ENCODE results near the gene PTPRD. TPM values are rescaled to one million over a fixed set of nuclear protein-coding genes. Genes with fewer than 3 reads are reported as not detected.

The PTPRD gene
- total RNA-seq, 1 experiment from 2014 or later, result not detected

- no TSS peak for BruUV-seq (replicated peaks)
These were observed 662.8 kb downstream of the PTPRD start for GRCh38 chr9:9949978-9950377.

DNA sequence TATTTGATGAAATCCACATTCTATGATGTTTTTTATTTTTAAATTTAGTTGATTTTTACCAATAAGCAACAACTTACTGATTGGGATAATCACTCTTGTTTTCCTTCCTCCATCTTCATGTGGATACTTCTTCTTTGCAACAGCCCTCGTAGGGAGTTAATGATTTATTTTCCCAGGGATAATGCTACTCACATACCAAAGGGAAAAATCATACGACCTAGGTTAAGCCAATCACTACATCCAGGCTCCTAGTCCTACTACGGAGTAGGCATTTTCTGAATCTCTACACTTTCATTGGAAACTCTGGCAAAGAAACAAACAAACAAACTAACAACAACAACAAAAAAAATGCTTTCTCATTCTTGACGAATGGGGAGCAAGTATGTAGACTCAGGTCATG, 663.4 kb downstream of the PTPRD start:
- no peaks in the 10 kb centered on the region for H3K4me1 ChIP-seq (ENCODE audit: control insufficient read depth, insufficient read depth, low read length)
- intact Hi-C loops (cut with micrococcal nuclease; ENCODE audit: unreplicated experiment), result loop anchor here (10.0 kb wide), 1 partner anchor 345 kb away; no protein-coding TSS in a partner anchor

More at GRCh38 chr9:9949978-9950377, 662.8 kb downstream of the PTPRD start:
- ATAC-seq (no peak), DNase-seq (ENCODE audit: low read depth, low spot score) (no peak)
- Histone ChIP-seq H3K4me3 (ENCODE audit: low read depth in 2 of 2, low read length in 2 of 2) (no peak overlapping the region), H3K36me3 (ENCODE audit: control insufficient read depth, insufficient read depth, low read length) (no peaks in the 10 kb centered on the region), H3K27me3 (ENCODE audit: control insufficient read depth, insufficient read depth, low read length) (no peaks in the 10 kb centered on the region), H3K27ac (ENCODE audit: low read length) (no peak overlapping the region), H3K9me3 (ENCODE audit: control insufficient read depth, insufficient read depth, low read depth, low read length) (no peaks in the 10 kb centered on the region), H3K4me1 (ENCODE audit: control insufficient read depth, insufficient read depth, low read length) (no peaks in the 10 kb centered on the region)
- ChIA-PET CTCF (no interaction called here), POLR2A (no interaction called here)
- TF ChIP-seq, protein P1, sequence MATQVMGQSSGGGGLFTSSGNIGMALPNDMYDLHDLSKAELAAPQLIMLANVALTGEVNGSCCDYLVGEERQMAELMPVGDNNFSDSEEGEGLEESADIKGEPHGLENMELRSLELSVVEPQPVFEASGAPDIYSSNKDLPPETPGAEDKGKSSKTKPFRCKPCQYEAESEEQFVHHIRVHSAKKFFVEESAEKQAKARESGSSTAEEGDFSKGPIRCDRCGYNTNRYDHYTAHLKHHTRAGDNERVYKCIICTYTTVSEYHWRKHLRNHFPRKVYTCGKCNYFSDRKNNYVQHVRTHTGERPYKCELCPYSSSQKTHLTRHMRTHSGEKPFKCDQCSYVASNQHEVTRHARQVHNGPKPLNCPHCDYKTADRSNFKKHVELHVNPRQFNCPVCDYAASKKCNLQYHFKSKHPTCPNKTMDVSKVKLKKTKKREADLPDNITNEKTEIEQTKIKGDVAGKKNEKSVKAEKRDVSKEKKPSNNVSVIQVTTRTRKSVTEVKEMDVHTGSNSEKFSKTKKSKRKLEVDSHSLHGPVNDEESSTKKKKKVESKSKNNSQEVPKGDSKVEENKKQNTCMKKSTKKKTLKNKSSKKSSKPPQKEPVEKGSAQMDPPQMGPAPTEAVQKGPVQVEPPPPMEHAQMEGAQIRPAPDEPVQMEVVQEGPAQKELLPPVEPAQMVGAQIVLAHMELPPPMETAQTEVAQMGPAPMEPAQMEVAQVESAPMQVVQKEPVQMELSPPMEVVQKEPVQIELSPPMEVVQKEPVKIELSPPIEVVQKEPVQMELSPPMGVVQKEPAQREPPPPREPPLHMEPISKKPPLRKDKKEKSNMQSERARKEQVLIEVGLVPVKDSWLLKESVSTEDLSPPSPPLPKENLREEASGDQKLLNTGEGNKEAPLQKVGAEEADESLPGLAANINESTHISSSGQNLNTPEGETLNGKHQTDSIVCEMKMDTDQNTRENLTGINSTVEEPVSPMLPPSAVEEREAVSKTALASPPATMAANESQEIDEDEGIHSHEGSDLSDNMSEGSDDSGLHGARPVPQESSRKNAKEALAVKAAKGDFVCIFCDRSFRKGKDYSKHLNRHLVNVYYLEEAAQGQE (IDR thresholded peaks at IDR 0.05; ENCODE audit: insufficient read depth in 1 of 2, low read depth in 2 of 2, low read length in 1 of 2), result no peak
- TF ChIP-seq TCF7L2 (IDR thresholded peaks at IDR 0.05; ENCODE audit: low read depth, low read length), result no peak
- no peak for TF ChIP-seq SIN3A (IDR thresholded peaks at IDR 0.05; ENCODE audit: borderline replicate concordance, insufficient read depth, low read depth, low read length)
- TF ChIP-seq POLR2AphosphoS5 (IDR thresholded peaks at IDR 0.05; ENCODE audit: low read depth, low read length), result no peak
- TF ChIP-seq, protein P2, sequence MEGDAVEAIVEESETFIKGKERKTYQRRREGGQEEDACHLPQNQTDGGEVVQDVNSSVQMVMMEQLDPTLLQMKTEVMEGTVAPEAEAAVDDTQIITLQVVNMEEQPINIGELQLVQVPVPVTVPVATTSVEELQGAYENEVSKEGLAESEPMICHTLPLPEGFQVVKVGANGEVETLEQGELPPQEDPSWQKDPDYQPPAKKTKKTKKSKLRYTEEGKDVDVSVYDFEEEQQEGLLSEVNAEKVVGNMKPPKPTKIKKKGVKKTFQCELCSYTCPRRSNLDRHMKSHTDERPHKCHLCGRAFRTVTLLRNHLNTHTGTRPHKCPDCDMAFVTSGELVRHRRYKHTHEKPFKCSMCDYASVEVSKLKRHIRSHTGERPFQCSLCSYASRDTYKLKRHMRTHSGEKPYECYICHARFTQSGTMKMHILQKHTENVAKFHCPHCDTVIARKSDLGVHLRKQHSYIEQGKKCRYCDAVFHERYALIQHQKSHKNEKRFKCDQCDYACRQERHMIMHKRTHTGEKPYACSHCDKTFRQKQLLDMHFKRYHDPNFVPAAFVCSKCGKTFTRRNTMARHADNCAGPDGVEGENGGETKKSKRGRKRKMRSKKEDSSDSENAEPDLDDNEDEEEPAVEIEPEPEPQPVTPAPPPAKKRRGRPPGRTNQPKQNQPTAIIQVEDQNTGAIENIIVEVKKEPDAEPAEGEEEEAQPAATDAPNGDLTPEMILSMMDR (IDR thresholded peaks at IDR 0.05), result no peak
- in situ Hi-C loops (cut with HindIII; ENCODE audit: low pct_unique_long_range_greater_than_20kb, low sequenced_read_pairs), result no loop called here
- intact Hi-C loops (cut with micrococcal nuclease; ENCODE audit: unreplicated experiment), result loop anchor here (10.0 kb wide), 1 partner anchor 345 kb away; no protein-coding TSS in a partner anchor

More for the DNA sequence above, 663.4 kb downstream of the PTPRD start:
- ATAC-seq (no peak), DNase-seq (ENCODE audit: low read depth, low spot score) (no peak)
- in situ Hi-C loops (cut with HindIII; ENCODE audit: low pct_unique_long_range_greater_than_20kb, low sequenced_read_pairs), result no loop called here
- TF ChIP-seq, protein P2 (IDR thresholded peaks at IDR 0.05), result no peak
- no peak for TF ChIP-seq SIN3A (IDR thresholded peaks at IDR 0.05; ENCODE audit: borderline replicate concordance, insufficient read depth, low read depth, low read length)
- TF ChIP-seq TCF7L2 (IDR thresholded peaks at IDR 0.05; ENCODE audit: low read depth, low read length), result no peak
- no peak for TF ChIP-seq POLR2AphosphoS5 (IDR thresholded peaks at IDR 0.05; ENCODE audit: low read depth, low read length)
- TF ChIP-seq, protein P1 (IDR thresholded peaks at IDR 0.05; ENCODE audit: insufficient read depth in 1 of 2, low read depth in 2 of 2, low read length in 1 of 2), result no peak
- POLR2A ChIA-PET, result no interaction called here
- no peaks in the 10 kb centered on the region for H3K27me3 ChIP-seq (ENCODE audit: control insufficient read depth, insufficient read depth, low read length)
- H3K4me3 ChIP-seq (ENCODE audit: low read depth in 2 of 2, low read length in 2 of 2), result no peak overlapping the region
- BruUV-seq (replicated peaks), result no TSS peak
- H3K36me3 ChIP-seq (ENCODE audit: control insufficient read depth, insufficient read depth, low read length), result no peaks in the 10 kb centered on the region
- no peaks in the 10 kb centered on the region for H3K9me3 ChIP-seq (ENCODE audit: control insufficient read depth, insufficient read depth, low read depth, low read length)
- CTCF ChIA-PET, result no interaction called here
- no peak overlapping the region for H3K27ac ChIP-seq (ENCODE audit: low read length)
